ENCODE measurements around the gene ELP1. TPM values are rescaled to one million over a fixed set of nuclear protein-coding genes. Genes with fewer than 3 reads are reported as not detected.
"Not testable (repeated sequence)": the region's sequence is repeated elsewhere in the genome, so short reads cannot be mapped to it uniquely, and the experiment has no call there.

Gene ELP1
- total and polyA plus RNA-seq, 3 experiments from 2014 or later: 20.2 to 38.7 (median 36.2) TPM

- H3K9me3 ChIP-seq (ENCODE audit: low read length); CTCF ChIA-PET; H3K4me3 Mint-ChIP-seq; H3K9me3 Mint-ChIP-seq; POLR2A ChIA-PET; DNase-seq; H3K27me3 Mint-ChIP-seq; H3K27ac Mint-ChIP-seq; H3K27ac ChIP-seq (ENCODE audit: low read depth, low read length); H3K4me3 ChIP-seq (ENCODE audit: low read length); H3K4me1 Mint-ChIP-seq; H3K4me1 ChIP-seq (ENCODE audit: insufficient read depth, low read length); H3K27me3 ChIP-seq (ENCODE audit: insufficient read depth, low read length, poor library complexity, severe bottlenecking): not testable (repeated sequence)
- peaks cover 36% of the 10 kb centered on the region for H3K36me3 ChIP-seq (ENCODE audit: insufficient read depth, low read length)
- H3K36me3 Mint-ChIP-seq: peaks cover 15 to 92% (median 35%) of the 10 kb centered on the region in 3 donors
Observed at GRCh38 chr9:108920401-108920800, 13.5 kb downstream of the ELP1 start.

DNA sequence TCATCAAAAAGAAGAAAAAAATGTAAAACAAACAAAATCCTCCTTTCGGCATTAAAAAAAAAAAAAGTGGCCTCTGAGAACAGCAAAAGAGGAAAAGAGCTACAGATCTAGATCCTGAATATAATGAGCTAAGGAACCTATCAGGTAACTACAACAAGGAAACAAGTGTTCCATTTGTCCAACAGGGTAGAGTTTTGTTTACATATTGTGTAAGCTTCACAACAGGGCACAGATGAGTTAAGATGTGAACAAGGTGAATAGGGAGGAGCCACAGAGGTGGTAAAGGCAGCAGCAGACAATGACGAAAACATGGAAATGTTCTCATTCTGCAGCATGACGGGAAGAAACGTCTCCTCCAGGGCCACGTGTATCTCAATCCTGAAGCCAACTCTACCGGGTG, 14.4 kb downstream of the ELP1 start:
- Mint-ChIP-seq H3K36me3 (peaks cover 6 to 89% (median 30%) of the 10 kb centered on the region in 3 donors), H3K27ac (peak overlapping the region in 3 of 8 donors; percentile 4 to 21 (median 5)), H3K9me3 (no peaks in the 10 kb centered on the region), H3K27me3 (no peaks in the 10 kb centered on the region), H3K4me1 (no peaks in the 10 kb centered on the region), H3K4me3 (no peak overlapping the region)
- CTCF ChIA-PET: no interaction called here
- no peaks in the 10 kb centered on the region for H3K9me3 ChIP-seq (ENCODE audit: low read length)
- POLR2A ChIA-PET: no interaction called here
- DNase-seq: no peak
- H3K4me1 ChIP-seq (ENCODE audit: insufficient read depth, low read length): no peaks in the 10 kb centered on the region
- peaks cover 33% of the 10 kb centered on the region for H3K36me3 ChIP-seq (ENCODE audit: insufficient read depth, low read length)
- H3K4me3 ChIP-seq (ENCODE audit: low read length): no peak overlapping the region
- H3K27ac ChIP-seq (ENCODE audit: low read depth, low read length): no peak overlapping the region
- H3K27me3 ChIP-seq (ENCODE audit: insufficient read depth, low read length, poor library complexity, severe bottlenecking): no peaks in the 10 kb centered on the region

DNA sequence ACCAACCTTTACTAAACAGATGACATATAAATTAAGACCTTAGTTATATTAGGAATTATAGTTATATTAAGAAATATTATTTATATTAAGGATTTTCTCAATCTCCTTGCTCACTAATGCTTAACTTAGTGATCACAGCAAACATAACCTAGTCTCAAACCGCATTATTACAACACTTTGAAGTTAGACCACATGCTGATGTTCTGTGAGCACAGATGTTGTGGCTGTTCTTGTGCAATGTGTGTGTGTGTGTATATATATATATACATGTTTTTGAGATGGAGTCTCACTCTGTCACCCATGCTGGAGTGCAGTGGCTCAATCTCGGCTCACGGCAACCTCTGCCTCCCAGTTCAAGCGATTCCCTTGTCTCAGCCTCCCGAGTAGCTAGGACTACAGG, 20.5 kb downstream of the ELP1 start:
- no peak overlapping the region for H3K4me3 Mint-ChIP-seq
- no peaks in the 10 kb centered on the region for H3K9me3 Mint-ChIP-seq
- peaks cover 15% of the 10 kb centered on the region for H3K4me1 ChIP-seq (ENCODE audit: insufficient read depth, low read length)
- no peaks in the 10 kb centered on the region for H3K27me3 Mint-ChIP-seq
- H3K36me3 ChIP-seq (ENCODE audit: insufficient read depth, low read length): peaks cover 21% of the 10 kb centered on the region
- H3K4me1 Mint-ChIP-seq: peaks cover 26 to 37% (median 28%) of the 10 kb centered on the region in 3 donors
- CTCF ChIA-PET: interaction anchor here (1.0 kb wide), 1 partner anchor 10 kb away, joined by 3 read pairs; no protein-coding TSS in a partner anchor
- H3K27ac Mint-ChIP-seq: peak overlapping the region in 2 of 8 donors; percentile 32 to 42
- H3K9me3 ChIP-seq (ENCODE audit: low read length): no peaks in the 10 kb centered on the region
- H3K27me3 ChIP-seq (ENCODE audit: insufficient read depth, low read length, poor library complexity, severe bottlenecking): no peaks in the 10 kb centered on the region
- no peak overlapping the region for H3K27ac ChIP-seq (ENCODE audit: low read depth, low read length)
- peaks cover 10 to 76% (median 25%) of the 10 kb centered on the region in 3 donors for H3K36me3 Mint-ChIP-seq
- H3K4me3 ChIP-seq (ENCODE audit: low read length): no peak overlapping the region
- no peak for DNase-seq
- POLR2A ChIA-PET: no interaction called here

DNA sequence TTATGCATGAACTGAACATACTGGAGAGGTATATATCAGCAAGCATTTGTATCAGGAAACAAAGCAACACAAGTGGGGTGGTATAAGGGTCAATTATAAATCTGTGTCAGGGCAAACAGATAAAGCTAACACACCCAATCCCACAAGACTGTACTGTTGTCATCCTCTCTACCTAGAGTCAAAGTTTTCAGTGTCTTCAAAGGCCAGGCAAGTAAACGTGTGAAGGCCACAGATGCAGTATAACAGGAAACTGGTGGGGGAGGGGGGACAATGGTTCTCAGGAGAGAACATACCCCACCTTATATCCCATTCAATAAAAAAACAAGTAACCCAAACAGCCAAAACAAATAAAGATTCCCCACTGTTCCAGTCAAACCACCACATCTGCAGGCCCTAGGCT, 22.1 kb downstream of the ELP1 start:
- no peak overlapping the region for H3K27ac ChIP-seq (ENCODE audit: low read depth, low read length)
- peak overlapping the region; percentile 19 to 96 (median 91) for H3K27ac Mint-ChIP-seq

DNA sequence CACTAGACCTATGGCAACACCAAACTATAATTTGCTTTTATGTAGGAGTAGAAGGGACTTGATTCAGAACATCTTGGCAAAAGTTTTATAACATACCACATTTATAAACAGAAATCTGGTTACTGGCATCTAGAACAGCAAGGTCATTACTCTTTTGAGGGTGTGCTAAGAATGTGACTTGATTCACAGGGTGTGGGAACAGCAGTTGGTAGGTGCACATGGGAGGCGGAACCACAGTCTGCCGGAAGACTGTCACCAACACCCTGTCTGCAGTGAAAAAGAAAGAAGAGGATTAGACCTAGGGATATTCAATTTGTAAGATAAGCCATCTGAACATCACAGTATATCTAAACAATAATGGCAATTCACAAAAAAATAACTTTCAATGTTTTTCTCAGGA, 23.0 kb downstream of the ELP1 start:
- ChIA-PET POLR2A (no interaction called here), CTCF (no interaction called here)
- no peak for DNase-seq
- Histone ChIP-seq H3K36me3 (ENCODE audit: insufficient read depth, low read length) (peaks cover 40% of the 10 kb centered on the region), H3K4me3 (ENCODE audit: low read length) (no peak overlapping the region), H3K27me3 (ENCODE audit: insufficient read depth, low read length, poor library complexity, severe bottlenecking) (no peaks in the 10 kb centered on the region), H3K9me3 (ENCODE audit: low read length) (no peaks in the 10 kb centered on the region), H3K27ac (ENCODE audit: low read depth, low read length) (no peak overlapping the region), H3K4me1 (ENCODE audit: insufficient read depth, low read length) (peaks cover 15% of the 10 kb centered on the region)
- Mint-ChIP-seq H3K36me3 (peaks cover 23 to 80% (median 30%) of the 10 kb centered on the region in 3 donors), H3K9me3 (no peaks in the 10 kb centered on the region), H3K27me3 (no peaks in the 10 kb centered on the region), H3K4me1 (peaks cover 26 to 37% (median 28%) of the 10 kb centered on the region in 3 donors), H3K4me3 (peak overlapping the region in 2 of 7 donors; percentile 6 to 58), H3K27ac (peak overlapping the region; percentile 19 to 96 (median 91))

More for the DNA sequence above, 22.1 kb downstream of the ELP1 start:
- Mint-ChIP-seq H3K9me3 (no peaks in the 10 kb centered on the region), H3K36me3 (peaks cover 15 to 78% (median 31%) of the 10 kb centered on the region in 3 donors), H3K27me3 (no peaks in the 10 kb centered on the region), H3K4me1 (peaks cover 26 to 37% (median 28%) of the 10 kb centered on the region in 3 donors), H3K4me3 (peak overlapping the region in 6 of 7 donors; percentile 2 to 71 (median 51))
- DNase-seq: peak in 2 of 5 donors; percentile 10 to 50
- Histone ChIP-seq H3K36me3 (ENCODE audit: insufficient read depth, low read length) (peaks cover 31% of the 10 kb centered on the region), H3K9me3 (ENCODE audit: low read length) (no peaks in the 10 kb centered on the region), H3K27me3 (ENCODE audit: insufficient read depth, low read length, poor library complexity, severe bottlenecking) (no peaks in the 10 kb centered on the region), H3K4me1 (ENCODE audit: insufficient read depth, low read length) (peaks cover 15% of the 10 kb centered on the region), H3K4me3 (ENCODE audit: low read length) (no peak overlapping the region)
- ChIA-PET POLR2A (no interaction called here), CTCF (no interaction called here)

DNA sequence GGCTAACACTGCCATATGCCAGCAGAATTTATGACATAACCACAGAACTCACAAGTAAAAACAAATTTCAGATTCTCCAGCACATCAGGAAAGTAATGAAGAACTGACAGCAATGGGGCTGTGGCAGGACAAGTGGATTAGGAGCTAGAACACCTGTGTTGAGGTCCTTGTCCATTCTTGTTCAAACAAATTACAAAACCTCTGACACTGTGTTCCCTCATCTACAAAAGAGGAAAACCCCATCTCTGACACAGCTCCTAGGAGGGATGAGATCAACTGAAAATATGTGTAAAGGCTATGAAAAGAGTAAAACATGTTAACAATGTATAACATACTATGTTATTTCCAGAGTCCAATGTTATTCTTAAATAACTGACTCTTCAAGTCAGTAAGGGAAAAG, 23.5 kb downstream of the ELP1 start:
- peaks cover 15% of the 10 kb centered on the region for H3K4me1 ChIP-seq (ENCODE audit: insufficient read depth, low read length)
- Mint-ChIP-seq H3K36me3 (peaks cover 25 to 80% (median 30%) of the 10 kb centered on the region in 3 donors), H3K9me3 (no peaks in the 10 kb centered on the region), H3K27ac (peak overlapping the region in 7 of 8 donors; percentile 19 to 96 (median 89)), H3K4me3 (peak overlapping the region in 1 of 7 donors; percentile 6), H3K4me1 (peaks cover 26 to 37% (median 28%) of the 10 kb centered on the region in 3 donors), H3K27me3 (no peaks in the 10 kb centered on the region)
- H3K9me3 ChIP-seq (ENCODE audit: low read length): no peaks in the 10 kb centered on the region
- H3K36me3 ChIP-seq (ENCODE audit: insufficient read depth, low read length): peaks cover 45% of the 10 kb centered on the region
- DNase-seq: no peak
- no peak overlapping the region for H3K4me3 ChIP-seq (ENCODE audit: low read length)
- ChIA-PET CTCF (interaction anchor here (1.1 kb wide), 1 partner anchor 44 kb away, joined by 3 read pairs; no protein-coding TSS in a partner anchor), POLR2A (no interaction called here)
- no peak overlapping the region for H3K27ac ChIP-seq (ENCODE audit: low read depth, low read length)
- H3K27me3 ChIP-seq (ENCODE audit: insufficient read depth, low read length, poor library complexity, severe bottlenecking): no peaks in the 10 kb centered on the region

- Mint-ChIP-seq H3K27me3 (no peaks in the 10 kb centered on the region), H3K4me1 (peaks cover 3 to 10% (median 4%) of the 10 kb centered on the region in 3 donors), H3K4me3 (no peak overlapping the region), H3K9me3 (no peaks in the 10 kb centered on the region), H3K36me3 (peaks cover 33 to 89% (median 46%) of the 10 kb centered on the region in 3 donors), H3K27ac (no peak overlapping the region)
- Histone ChIP-seq H3K4me1 (ENCODE audit: insufficient read depth, low read length) (no peaks in the 10 kb centered on the region), H3K27ac (ENCODE audit: low read depth, low read length) (no peak overlapping the region), H3K27me3 (ENCODE audit: insufficient read depth, low read length, poor library complexity, severe bottlenecking) (no peaks in the 10 kb centered on the region), H3K9me3 (ENCODE audit: low read length) (no peaks in the 10 kb centered on the region), H3K36me3 (ENCODE audit: insufficient read depth, low read length) (peaks cover 53% of the 10 kb centered on the region), H3K4me3 (ENCODE audit: low read length) (no peak overlapping the region)
- ChIA-PET POLR2A (no interaction called here), CTCF (no interaction called here)
- no peak for DNase-seq
Observed at GRCh38 chr9:108905494-108905893, 28.4 kb downstream of the ELP1 start.

GRCh38 chr9:108904161-108904560, 29.8 kb downstream of the ELP1 start:
- Mint-ChIP-seq H3K9me3 (no peaks in the 10 kb centered on the region), H3K27ac (no peak overlapping the region), H3K36me3 (peaks cover 28 to 93% (median 45%) of the 10 kb centered on the region in 3 donors), H3K27me3 (no peaks in the 10 kb centered on the region), H3K4me3 (no peak overlapping the region), H3K4me1 (peaks cover 0 to 4% (median 0%) of the 10 kb centered on the region in 3 donors)
- no peaks in the 10 kb centered on the region for H3K4me1 ChIP-seq (ENCODE audit: insufficient read depth, low read length)
- no peak overlapping the region for H3K27ac ChIP-seq (ENCODE audit: low read depth, low read length)
- ChIA-PET CTCF (interaction anchor here (1.2 kb wide), 1 partner anchor 9 kb away, joined by 3 read pairs; no protein-coding TSS in a partner anchor), POLR2A (no interaction called here)
- H3K27me3 ChIP-seq (ENCODE audit: insufficient read depth, low read length, poor library complexity, severe bottlenecking): no peaks in the 10 kb centered on the region
- peaks cover 58% of the 10 kb centered on the region for H3K36me3 ChIP-seq (ENCODE audit: insufficient read depth, low read length)
- H3K9me3 ChIP-seq (ENCODE audit: low read length): no peaks in the 10 kb centered on the region
- no peak for DNase-seq
- no peak overlapping the region for H3K4me3 ChIP-seq (ENCODE audit: low read length)
